Suprapubic skin (tissue), 3 donors: Measurements from ENCODE around the gene MYD88.

Experiments
- CTCF ChIP-seq, 2 donors: fragments of 200-600 bp in 1 of 2; fragments of 450-650 bp in 1 of 2; sonication (generic) in 1 of 2; IDR thresholded peaks; one replicate each; pipeline ENCODE4 v1.5.1; 2016 to 2019; ENCODE audit warnings: antibody characterized with exemption in 2 of 2, mild to moderate bottlenecking in 1 of 2, moderate library complexity in 1 of 2
- POLR2A ChIP-seq, 2 donors: fragments of 450-650 bp; IDR thresholded peaks; one replicate each; pipeline ENCODE4 v1.6.1; 2017; ENCODE audit warnings: antibody characterized with exemption in 2 of 2, mild to moderate bottlenecking in 2 of 2, moderate library complexity in 2 of 2

GRCh38 chr3:38133209-38133556 lies 5.3 kb upstream of the MYD88 start:
- no peak for TF ChIP-seq CTCF (IDR thresholded peaks at IDR 0.05)
- TF ChIP-seq POLR2A (IDR thresholded peaks at IDR 0.05), result no peak
